HG03442 (cell line): ENCODE data around the gene ELN.
"Not testable (repeated sequence)": the region's sequence is repeated elsewhere in the genome, so short reads cannot be mapped to it uniquely, and the experiment has no call there.

Experiments used
- ATAC-seq: cut with Tn5 transposase; IDR thresholded peaks from one replicate; pipeline ENCODE4 v1.9.1; 2021; ENCODE audit warnings: mild to moderate bottlenecking, moderate library complexity; ENCODE audit not compliant: unreplicated experiment

The ELN gene

DNA sequence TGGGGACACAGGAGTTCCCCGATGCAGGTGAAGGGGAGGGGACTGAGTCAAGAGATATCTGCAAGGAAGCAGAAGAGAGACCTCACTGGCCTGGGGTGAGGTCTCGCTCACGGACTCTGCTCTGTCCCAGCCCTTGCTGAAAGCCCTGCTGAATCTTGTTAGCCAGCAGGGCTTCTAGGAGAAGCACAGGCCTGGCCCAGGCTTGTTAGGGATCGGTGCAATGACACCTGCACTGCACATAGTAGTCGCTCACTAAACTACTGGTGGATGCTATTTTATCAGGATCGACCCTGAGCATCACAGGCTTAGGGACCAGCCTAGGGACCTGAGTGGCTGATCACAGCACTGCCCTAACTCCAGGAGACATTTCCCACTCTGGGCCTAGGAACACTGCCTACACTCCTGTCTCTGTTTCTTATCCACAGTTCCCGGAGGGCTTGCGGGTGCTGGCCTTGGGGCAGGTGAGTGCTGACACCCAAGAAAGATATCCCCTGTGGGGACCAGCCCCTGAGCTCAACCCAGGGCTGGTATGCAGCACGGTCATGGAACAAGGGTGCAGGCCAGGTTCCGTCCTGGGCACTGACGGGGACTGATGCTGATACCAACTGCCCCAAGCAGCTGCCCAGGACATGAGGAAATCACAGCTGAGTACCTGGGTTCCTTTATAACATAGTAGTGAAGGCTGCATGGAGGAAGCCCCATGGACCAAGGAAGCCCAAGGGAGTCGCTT is 13.0 kb downstream of the ELN start:
- no peak for ATAC-seq

- no peak for ATAC-seq
Measured at GRCh38 chr7:74042746-74043522, 15.0 kb downstream of the ELN start.

DNA sequence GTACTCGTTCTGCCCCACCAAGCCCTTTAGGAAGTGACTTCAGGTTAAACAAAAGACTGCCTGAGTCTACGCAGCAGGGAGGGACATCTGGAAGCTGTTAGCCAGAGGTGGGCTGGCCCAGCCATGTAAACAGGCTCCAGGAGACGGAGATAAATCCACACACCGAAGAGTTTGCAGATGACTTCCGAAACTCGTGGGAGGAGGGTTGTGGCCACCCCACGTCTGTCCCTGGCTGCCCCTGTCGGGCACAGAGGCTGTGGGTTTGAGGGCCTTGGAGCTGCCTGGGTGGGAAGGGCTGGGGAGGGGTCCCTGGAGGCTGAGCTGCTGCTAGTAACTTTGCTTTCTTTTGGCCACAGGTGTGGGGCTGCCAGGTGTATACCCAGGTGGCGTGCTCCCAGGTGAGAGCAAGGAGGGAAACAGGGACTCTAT is 15.6 kb downstream of the ELN start:
- ATAC-seq, result no peak

GRCh38 chr7:74044366-74045350 is 16.7 kb downstream of the ELN start:
- ATAC-seq, result no peak

DNA sequence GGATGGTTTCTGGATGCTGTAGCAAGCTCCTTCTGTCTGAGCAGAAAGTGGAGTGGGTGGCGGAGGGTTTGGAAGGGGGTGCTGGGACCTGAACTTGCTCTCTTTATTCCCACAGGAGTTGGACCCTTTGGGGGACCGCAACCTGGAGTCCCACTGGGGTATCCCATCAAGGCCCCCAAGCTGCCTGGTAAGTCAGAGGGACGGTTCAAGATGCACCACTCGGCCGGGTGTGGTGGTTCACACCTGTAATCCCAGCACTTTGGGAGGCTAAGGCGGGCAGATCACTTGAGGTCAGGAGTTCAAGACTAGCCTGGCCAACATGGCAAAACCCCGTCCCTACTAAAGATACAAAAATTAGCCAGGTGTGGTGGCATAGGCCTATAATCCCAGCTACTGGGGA is 18.6 kb downstream of the ELN start:
- not testable (repeated sequence) for ATAC-seq

DNA sequence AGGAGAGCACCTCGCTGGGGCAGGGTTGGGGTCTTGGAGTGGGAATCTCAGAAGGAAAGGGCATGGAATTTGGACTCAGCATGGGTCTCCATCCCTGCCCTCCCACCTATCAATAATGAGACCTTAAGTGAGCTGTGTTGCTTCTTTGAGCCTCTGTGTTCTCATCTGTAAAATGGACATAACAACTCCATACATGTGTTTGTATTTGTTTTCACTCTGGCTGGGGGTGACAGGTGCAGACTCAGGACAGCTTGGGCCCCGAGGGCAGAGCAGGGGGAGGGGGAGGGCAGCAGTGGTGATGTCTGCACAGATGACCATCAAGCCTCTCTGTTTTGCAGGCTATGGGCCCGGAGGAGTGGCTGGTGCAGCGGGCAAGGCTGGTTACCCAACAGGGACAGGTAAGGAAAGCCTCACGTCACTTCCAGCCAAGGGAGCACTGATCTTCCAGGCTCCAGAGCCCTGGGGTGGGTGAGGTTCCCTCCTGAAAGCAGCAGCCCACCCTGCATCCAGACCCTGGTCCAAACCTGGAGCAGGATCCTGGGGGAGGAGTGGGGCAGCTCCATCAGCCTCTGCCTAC is 19.9 kb downstream of the ELN start:
- no peak for ATAC-seq

DNA sequence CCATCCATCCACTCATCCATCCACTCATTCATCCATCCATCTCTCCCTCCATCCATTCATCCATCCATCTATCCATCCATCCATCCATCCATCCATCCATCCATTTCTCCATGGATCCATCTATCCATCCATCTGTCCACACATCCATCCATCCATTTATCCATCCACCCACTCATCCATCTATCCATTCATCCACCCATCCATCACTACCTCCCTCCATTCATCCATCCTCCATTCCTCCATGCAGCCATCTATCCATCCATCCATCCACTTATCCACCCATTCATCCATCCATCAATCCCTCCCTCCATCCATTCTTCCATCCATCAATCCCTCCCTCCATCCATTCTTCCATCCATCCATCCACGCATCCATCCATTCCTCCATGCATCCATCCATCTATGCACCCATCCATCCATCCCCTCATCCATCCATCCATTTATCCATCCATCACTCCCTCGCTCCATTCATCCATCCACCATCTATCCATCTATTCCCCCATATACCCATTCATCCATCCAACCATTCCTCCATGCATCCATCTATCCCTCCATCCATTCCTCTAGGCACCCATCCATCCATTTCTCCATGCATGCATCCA is 21.1 kb downstream of the ELN start:
- ATAC-seq, result no peak

GRCh38 chr7:74049997-74050798 is 22.2 kb downstream of the ELN start:
- ATAC-seq, result no peak

- ATAC-seq, result no peak
Measured at GRCh38 chr7:74051193-74051592, 23.2 kb downstream of the ELN start.

- ATAC-seq, result no peak
Measured at GRCh38 chr7:74051629-74052410, 23.8 kb downstream of the ELN start.

- no peak for ATAC-seq
Measured at GRCh38 chr7:74052628-74053027, 24.7 kb downstream of the ELN start.

DNA sequence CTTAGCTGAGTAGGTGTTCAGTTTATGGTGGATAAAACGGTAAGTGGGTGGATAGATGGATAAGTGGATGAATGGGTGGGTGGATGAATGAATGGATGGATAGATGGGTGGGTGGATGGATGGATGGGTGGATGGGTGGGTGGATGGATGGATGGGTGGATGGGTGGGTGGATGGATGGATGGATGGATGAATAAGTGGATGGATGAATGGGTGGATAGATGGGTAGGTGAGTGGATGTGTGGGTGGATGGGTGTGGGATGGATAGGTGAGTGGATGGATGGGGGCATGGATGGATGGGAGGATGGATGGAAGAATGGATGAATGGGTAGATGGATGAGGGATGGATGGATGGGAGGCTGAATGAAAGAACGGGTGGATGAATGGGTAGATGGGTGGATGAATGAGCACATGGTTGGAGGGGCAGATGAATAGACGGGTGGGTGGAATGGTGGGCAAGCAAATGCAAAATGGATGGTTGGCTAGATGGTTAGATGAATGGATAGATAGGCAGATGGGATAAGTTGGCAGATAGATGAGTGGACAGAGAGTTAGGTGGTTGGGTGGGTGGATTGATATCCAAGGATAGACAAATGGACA is 25.7 kb downstream of the ELN start:
- ATAC-seq, result no peak

DNA sequence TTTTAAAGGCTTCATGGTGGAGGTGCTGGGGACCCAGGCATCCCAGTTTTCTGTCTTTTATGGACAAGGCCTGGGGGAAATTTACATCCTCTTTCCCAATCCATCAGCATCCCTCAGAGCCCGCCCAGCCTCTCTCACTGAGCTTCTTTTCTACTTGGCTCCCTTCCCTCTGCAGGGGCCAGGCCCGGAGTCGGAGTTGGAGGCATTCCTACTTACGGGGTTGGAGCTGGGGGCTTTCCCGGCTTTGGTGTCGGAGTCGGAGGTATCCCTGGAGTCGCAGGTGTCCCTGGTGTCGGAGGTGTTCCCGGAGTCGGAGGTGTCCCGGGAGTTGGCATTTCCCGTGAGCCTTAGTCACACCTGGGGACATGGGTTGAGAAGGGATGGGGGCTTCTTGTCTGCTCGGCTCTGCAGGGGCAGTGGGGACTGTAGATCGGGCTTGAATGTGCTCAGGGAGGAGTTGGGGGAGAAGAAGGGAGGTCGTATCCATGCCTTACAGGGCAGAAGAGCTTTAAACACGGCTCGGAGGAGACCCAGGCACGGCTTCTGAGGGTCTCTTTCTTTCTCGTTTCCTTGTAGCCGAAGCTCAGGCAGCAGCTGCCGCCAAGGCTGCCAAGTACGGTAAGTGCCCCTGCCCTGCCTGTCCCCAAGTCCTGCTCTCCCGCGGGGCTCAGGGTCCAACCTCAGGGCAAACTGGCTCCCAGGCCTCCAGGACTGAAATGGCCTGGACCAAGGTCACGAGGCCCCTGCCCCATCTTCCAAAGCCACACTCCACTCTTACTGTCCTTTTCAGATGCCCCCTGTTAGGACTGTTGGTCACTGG is 28.3 kb downstream of the ELN start:
- no peak for ATAC-seq

DNA sequence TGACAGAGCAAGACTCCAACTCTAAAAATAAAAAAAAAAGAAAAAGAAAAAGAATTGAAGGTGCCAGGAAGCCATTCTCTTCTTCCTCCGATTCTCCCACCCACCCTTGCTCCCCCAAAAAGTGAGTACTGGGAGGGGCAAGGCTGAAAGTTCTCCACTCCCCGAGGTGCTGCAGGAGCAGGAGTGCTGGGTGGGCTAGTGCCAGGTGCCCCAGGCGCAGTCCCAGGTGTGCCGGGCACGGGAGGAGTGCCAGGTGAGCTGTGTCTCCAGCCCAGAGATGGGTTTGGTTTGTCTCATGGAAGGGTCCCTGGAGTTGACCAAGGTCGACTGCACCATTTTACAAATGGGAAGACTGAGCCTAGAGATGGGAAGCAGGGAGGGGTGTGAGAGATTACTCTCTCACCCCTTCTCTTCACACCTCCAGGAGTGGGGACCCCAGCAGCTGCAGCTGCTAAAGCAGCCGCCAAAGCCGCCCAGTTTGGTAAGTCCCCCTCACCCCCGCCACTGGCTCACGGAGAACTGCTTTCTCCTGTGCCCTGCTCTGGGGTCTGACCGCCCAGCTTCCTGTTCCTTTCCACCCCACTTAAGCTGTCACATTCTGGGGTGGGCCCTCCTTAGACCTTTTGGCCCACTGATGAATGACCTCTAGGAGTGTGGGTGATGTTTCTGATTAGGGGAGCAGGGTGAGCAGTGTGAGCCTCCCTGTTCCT is 29.4 kb downstream of the ELN start:
- ATAC-seq, result no peak

DNA sequence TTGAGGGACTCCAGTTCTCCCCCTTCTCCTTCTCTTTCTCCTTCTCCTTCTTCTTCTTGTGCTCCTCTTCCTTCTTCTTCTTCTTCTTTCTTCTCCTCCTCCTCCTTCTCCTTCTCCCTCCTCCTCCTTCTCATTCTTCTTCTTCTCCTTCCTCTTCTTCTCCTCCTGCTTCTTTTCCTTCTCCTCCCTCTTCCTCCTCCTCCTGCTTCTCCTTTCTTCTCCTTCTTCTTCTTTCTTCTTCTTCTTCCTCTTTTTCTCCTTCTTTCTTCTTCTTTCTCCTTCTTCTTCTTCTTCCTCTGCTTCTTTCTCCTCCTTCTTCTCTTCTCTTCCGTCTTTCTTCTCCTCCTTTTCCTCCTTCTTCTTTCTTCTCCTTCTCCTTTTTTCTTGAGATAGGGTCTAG is 30.0 kb downstream of the ELN start:
- ATAC-seq, result no peak

DNA sequence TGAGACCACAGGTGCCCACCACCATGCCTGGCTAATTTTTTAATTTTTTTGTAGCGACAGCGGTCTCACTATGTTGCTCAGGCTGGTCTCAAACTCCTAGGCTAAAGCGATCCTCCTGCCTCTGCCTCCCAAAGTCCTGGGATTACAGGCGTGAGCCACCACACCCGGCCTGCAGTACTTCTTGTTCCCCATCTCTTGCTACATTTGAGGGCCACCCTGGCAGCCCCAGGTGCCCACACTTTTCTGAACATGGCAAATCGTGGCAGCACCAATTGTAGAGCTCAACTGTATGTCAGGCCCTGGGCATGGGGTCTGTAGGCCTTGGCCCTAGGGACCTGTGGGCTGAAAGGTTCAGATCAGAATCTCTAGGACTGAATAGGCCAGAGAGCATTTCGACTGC is 30.5 kb downstream of the ELN start:
- ATAC-seq, result no peak

- no peak for ATAC-seq
Measured at GRCh38 chr7:74059037-74059436, 31.1 kb downstream of the ELN start.
